Measurements from ENCODE around the gene IGFN1. TPM values are rescaled to one million over a fixed set of nuclear protein-coding genes. Genes with fewer than 3 reads are reported as not detected.
"Not testable (repeated sequence)": the region's sequence is repeated elsewhere in the genome, so short reads cannot be mapped to it uniquely, and the experiment has no call there.

IGFN1 gene
- polyA plus RNA-seq, 1 donor: 3.4 TPM

DNA sequence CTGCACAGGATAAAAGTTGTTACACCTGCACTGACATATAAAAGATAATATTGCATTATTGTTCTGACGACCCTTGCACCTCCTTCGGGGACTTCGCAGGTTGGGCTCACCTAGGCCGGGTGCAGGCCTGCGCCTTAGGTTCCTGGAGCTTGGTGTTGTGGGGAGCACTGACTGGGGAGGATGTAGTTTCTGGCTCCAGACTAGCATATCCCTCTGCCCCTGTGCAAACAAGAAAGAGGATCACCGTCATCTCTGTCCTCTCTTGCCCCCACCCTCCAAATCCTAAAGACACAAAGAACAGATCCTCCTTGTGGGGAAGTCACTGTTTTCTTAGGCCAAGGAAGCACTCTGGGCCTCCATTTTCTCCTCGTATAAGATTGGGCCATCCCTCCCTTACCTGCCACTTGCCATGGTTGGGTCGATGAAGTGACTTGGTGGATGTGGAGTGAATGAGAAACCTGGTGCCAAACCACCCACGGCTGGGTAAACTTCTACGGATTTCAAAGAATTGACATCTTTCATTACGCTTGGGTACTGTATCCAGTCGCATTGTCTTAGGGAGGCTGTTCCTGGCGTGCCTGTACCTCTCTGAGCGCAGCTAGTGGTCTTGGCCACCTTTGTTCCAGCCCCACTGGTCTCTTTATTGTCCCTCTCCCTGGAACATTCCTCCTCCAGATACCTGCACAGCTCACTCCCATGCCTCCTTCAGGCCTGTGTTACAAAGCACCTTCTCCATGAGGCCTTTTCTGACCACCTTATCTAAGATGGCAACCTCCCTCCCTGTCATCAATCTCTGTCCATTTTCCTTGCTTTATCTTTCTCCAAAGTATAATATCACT lies 58.3 kb downstream of the IGFN1 start:
- DNase-seq (ENCODE audit: low read depth): no peak

DNA sequence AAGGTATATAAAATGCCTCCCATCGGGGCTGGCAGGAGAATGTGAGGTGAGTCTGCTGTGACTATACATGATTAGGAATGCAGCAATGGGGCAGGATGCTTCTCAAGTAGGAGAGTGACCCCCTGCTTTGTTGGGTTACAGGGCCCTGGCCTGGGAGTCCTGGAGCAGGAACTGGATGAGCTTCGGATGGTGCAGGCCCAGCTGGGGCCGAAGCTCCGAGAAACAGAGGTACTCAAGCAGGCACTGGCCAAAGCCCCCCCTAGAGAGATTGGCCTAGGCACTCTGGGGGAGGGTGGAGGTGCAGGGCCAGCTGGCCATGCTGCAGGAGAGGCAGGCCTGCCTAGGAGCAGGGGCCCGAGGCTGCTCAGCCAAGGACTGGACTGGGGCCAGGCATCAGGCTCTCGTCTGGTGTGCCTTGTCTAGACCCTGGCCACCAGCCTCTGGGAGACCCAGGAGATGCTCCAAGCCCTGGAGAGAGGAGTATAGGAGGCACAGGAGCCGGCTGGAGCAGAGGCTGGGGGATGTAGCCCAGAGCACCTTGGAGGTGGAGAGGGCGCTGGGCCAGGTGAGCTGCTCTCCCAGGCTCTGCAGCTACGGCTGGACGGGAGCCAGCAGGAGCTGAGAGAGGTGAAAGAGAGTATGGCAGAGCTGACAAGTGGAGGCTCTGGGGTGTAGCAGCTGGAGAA lies 59.8 kb downstream of the IGFN1 start:
- DNase-seq (ENCODE audit: low read depth): no peak

DNA sequence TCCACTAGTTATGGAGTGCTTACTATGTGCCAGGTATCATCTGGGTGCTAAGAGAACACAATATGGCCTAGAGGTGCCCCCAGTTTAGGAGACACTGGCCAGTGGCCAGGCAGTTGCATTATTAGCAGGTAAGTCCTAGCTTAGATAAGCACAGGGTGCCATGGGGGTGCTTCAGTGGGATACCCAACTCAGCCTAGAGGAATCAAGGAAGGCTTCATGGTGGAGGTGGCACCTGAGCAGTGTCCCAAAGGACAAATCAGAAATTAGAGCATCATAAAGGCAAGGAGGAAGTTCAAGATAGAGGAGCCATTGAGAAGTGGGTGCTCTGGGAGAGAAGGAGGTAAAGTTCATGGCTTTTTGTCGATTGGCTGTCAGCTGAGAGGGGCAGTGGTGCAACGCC lies 60.8 kb downstream of the IGFN1 start:
- DNase-seq (ENCODE audit: low read depth): no peak

DNA sequence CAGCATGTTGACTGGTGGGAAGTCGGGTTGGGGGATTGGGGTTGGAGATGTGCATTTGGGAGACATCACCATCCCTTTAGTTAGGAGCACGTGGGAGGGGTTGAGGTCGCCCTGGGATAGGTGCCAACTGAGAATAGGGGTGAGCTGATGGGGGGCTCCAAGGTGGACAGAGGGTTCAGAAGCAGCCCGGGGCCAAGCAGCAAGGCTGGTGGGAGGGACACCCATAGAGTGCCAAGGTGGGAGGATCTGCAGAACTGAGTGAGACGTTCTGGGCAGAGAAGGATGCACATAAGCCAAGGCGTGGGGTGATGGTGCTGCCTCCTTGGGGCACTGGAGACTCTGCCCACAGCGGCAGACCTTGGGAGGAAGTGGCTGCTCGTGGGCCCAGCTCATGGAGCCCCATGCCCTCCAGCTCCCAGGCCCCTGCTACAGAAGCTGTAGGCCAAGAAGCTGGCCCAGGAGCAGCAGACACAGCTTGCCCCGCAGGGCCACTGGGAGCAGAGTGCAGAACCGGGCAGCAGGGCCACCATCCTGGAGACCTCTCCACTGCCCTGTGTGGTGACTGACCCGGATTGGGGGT lies 61.3 kb downstream of the IGFN1 start:
- no peak for DNase-seq (ENCODE audit: low read depth)

DNA sequence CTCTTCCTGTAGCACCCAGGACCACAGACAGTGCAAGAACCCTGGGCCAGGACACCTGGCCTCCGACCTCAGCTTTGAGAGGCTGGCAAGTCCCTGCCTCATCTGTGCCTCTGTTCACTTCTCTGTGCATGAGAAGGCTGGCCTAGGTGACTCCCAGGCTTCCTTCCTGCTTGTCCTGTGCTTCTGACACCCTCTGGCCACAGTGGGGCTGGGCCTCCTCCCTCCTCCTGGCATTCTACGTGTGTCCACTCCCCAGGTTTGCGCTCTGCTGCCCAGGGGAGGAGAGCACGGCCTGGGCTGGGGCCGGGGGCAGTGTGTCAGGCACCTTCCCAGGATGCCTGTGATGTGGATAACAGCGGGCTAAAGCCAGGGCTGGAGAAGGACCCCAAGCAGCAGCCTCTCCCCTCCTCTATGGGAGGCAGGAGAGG lies 62.3 kb downstream of the IGFN1 start:
- no peak for DNase-seq (ENCODE audit: low read depth)

DNA sequence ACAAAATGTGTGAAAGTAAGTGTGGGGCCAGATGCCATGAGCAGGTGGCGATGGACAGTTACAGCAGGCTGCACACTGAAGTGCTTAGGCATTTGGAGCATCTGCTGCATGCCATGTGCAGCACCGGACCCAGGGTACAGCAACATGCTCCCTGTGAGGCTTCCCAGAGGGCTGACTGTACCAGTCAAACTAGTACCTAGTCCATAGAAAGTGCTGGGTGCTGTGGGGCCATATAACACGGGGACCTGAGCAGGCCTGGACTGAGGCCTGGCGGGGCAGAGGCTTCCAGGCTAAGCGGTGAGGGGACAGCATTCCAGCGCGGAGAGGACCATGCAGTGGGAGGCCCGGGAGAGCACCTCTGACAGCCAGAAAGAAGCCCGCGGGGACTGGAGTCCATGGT lies 62.8 kb downstream of the IGFN1 start:
- DNase-seq (ENCODE audit: low read depth): no peak

DNA sequence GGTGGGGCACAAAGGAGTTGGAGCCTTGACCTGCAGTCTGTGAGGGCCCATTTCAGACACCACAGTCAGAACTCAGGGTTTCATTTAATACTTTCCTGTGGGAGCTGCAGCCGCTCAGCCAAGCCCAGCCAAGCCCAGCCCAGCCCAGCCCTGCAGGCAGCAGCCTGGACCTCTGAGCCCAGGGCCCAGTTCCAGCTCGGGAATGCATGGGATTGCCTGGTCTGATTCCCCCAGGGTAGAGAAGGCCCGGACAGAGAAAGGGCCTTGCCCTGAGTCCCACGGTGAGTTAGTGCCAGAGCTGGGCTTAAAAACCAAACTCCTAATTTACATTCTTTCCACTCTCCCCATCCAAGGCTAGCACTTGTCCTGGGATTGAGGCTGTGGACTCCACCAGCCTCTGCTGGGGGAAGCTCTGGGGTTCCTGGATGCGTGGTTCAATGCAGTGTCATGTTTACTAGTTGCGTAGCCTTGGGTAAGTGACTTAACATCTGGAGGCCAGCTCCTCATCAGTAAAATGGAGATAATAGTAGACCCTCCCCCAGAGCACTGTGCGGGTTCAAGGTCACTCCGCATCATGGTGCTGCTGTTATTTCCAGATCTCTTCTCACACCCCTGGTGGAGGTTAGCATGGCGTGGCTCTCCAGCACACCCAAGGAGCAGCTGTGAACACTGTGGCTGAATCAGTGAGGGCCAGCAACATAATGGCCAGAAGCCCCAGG lies 63.4 kb downstream of the IGFN1 start:
- DNase-seq (ENCODE audit: low read depth): no peak

DNA sequence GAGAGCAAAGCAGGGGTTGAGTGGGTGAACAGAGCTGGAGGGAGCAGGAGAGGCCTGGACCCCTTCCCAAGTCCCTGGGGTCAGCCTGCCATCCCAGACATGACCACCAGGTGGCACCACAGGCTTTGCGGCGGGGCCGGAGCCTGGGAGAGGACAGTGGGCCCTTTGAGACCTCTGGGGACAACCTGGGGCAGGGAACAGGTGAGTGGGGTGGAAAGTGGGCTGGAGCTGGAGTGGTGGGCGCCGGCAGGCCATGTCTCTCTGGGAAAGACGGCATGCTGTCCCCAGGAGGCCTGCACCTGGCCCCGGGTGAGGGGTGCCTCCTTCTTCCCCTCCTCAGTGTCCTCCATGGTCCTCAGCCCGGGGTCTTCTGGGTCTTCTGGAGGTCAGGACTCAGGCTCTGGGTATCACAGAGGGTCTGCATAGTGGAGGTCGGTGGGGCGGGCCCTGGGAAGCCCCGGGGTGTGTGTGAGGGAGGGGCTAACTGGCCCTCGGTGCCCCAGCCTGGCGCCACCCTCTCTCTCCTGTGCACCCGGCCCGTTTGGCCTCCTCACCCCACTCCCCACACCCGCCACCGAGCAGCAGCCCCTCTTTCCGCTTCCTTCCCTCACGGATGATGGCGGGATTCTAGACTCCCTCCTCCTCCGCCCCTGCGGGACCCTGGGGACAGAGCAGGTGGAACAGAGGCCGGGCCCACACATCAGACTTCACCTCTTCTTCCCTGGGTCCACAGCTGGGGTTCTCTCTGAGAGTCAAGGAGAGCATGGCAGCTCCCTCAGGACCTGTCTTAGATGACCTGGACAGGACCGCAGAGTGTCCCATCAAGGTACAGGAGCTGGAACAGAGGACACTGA lies 64.2 kb downstream of the IGFN1 start:
- DNase-seq (ENCODE audit: low read depth): no peak

DNA sequence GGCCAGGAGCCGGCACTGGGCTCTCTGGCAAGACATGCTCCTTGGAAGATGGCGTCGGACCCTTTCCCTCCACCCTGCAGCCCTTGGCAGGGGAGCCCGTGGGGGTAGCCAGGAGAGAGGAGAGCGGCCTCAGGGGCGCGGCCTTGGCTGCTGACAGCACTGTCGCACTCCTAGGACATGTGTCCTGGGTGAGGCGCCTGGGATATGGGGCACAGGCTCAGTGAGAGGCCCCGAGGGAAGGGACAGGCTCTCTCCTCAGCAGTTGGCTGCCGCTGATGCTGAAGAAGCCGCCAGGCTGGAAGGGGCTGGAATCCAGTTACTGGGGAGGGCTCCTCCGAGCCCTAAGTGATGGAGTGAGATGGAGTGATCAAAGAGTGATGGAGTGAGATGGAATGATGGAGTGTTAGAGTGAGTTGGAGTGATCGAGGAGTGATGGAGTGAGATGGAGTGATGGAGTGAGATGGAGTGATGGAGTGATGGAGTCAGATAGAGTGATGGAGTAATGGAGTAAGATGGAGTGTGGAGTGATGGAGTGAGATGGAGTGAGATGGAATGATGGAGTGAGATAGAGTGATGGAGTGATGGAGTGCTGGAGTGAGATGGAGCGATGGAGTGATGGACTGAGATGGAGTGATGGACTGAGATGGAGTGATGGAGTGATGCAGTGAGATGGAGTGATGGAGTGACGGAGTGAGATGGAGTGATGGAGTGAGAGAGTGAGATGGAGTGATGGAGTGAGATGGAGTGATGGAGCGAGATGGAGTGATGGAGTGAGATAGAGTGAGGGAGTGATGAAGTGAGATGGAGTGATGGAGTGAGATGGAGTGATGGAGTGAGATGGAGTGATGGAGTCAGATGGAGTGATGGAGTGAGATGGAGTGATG lies 65.1 kb downstream of the IGFN1 start:
- DNase-seq (ENCODE audit: low read depth): no peak

DNA sequence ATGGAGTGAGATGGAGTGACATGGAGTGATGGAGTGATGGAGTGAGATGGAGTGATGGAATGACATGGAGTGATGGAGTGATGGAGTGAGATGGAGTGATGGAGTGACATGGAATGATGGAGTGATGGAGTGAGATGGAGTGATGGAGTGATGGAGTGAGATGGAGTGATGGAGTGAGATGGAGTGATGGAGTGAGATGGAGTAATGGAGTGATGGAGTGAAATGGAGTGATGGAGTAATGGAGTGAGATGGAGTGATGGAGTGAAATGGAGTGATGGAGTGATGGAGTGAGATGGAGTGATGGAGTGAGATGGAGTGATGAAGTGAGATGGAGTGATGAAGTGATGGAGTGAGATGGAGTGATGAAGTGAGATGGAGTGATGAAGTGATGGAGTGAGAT lies 67.5 kb downstream of the IGFN1 start:
- not testable (repeated sequence) for DNase-seq (ENCODE audit: low read depth)

DNA sequence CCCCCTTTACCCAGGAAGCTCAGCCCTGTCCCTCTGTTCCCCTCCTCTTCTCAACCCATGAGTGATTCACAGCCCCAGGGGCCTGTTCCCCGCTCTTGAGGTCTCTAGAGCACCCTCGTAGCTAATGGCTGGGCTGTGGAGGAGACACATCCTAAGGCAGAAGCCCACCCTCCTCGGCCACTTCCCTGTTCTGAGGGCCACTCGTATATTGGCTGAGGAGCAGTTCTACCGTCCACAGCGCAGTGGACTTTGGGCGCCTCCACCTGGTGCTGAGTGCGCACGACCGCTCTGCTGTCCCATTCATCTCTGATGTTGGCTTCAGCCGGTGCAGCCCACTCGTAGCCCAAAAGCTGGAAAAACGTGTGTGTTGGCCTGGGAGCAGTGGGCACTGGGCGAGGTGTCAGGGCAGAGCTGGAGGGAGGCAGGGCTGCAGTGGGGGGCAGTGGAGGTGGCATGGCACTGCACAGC lies 68.2 kb downstream of the IGFN1 start:
- DNase-seq (ENCODE audit: low read depth): no peak

DNA sequence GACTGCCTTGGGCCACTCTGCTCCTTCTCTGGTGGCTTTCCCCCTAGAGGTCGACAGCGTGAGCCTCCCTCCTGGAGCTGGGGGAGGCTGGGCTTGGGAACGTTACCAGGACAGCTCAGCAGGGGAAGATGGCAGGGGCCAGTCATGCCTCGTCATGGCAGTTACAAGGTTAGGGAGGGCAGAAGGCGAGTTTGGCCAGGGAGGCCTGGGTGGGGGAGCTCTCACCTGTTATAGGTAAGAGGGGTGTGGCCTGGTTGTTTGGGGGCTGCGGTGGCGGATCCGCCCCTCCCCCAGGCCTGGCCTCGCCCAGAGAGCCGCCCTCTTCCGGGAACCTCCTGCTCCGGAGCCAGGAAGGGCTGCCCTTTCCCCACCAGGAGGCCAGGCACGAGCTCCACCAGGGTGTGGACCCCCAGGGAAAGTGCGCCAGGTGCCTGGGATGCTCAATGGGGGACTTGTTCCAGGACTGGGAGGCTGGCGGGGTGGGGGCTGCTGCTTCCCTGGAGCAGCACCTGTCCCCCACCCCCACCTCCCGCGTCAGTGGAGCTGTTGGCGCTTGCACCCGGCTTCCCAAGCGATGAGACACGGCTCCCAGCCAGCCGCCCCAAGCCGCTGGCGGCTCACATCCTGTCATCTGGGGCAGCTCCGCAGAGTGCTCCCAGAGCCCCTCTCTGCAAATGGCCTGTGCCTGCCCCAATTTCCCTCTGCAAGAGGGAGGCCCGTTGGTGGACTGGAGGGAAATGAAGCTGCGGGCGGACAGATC lies 69.0 kb downstream of the IGFN1 start:
- DNase-seq (ENCODE audit: low read depth): no peak

DNA sequence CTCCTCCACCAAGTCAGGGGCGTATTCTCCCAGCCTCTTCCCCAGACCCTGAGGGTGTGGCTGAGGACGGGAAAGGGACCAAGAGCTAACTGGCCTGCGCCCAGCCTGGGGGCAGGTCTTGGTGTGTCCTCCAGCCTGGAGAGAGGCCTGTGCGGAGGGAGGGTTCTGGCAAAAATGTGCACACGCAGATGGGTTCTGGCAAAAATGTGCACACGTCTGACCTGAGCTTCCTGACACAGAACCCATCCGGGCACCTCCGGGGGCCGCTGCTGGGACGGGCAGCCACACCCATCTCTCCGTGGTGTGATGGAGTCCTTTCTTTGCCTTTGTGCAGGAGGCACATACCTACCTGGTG lies 69.6 kb downstream of the IGFN1 start:
- no peak for DNase-seq (ENCODE audit: low read depth)

DNA sequence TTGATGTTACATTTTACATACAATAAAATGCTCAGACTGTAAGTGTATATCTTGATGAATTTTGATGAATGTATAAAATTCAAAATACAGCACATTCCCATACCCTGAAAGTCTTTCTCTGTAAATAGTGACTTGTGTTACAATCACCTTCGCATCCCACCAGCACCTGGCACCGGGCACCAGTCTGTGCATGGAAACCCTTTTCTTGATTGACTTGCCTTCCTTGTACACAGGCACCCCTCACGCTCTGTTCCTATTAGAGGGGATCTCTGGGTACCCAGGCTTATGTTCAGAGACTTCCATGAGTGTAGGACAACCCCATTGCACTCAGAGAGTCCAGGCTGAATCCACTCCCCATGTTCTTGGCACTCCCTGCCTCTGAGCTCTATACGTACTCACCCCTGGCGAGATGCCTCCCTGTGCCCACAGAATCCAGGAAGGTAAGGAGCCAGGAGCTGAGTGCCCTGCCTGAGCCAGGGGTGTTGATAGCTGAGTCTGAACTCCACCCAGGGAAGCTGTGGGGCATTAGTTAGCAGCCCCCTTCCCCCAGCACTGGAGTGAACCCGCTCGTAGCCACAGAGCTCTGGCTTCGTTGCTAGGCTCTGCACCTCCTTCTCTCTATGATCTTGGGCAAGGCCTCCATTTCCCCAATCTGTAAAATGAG lies 70.2 kb downstream of the IGFN1 start:
- no peak for DNase-seq (ENCODE audit: low read depth)

DNA sequence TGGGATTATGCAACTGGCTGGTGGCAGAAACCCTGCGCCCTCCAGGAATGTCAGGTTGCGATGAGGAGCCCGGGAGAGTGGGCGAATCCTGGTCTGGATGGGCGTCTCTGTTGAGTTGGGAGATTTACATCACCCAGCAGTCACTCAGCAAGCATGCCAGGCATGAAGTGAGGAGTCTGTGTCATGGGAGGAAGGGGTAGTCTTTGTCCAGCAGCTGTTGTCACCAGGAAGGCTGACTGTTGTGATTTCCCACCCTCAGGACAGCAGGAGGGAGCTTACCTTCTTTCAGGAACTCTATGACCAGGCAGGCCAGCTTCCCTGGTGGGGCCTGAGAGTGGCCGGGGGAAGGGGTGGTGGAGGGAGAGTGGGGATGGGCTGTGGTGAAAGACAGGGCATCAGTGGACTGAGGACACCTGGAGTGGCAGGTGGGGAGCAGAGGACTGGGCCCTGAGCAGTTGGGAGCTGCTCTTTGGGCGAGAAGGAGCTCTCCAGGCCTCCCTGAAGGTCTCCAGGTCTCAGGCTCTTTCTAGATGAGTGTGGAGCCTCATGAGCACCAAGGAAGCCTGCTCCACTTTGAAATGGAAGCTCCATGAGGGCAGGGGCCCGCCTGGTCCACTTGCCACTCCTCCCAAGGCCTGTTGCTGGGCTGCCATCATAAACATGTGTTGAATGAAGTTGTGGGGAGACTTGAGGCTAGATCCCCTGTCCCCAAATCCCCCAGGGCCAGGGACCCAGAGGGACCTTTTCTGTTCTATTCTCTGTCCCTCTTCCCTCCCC lies 71.3 kb downstream of the IGFN1 start:
- DNase-seq (ENCODE audit: low read depth): no peak

DNA sequence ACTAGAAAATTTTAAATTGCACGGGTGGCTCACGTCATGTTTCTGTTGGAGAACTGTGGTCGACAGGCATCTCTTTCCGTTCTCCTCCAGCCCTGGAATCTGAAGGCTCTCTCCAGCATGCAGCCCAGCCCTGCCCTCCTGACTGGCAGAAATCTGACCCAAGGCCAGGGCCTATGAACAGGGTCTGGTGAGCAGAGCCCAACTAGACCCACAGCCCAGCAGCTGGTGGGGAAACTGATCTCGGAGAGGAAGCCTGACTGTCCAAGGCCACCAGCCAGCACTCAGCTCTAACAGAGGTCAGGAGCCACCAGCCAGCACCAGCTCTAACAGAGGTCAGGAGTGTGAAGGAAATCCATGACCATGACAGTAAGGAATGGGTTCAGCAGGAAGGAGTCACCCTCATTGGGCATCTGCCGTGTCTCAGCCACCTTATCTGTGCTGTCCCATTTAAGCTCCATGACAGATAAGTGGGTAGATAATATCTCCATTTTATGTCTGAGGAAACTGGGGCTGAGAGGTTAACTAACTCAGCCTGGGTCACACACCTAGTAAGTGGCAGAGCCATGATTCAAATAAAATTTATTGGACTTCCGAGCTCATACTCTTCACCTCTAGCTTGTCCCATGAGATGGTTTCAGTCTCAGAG lies 72.5 kb downstream of the IGFN1 start:
- DNase-seq (ENCODE audit: low read depth): no peak

DNA sequence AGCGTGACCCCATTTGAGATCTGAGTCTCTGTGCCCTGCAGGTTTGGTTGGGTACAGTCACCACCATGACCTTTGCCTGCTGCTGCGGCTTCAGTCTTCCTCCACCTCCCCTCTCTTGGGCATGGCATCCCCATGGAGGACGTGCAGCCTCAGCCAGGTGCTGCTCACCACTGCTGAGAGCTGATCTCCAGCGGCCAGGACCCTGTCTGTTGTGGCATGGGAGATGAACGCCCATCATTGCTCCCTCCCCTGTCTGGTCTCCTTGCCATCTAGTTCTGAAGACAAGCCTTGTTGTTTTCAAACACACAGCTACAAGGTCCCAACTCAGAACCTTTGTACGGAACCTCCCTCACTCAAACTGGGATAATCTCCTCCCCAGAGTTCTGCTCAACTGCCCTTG lies 73.4 kb downstream of the IGFN1 start:
- DNase-seq (ENCODE audit: low read depth): no peak

DNA sequence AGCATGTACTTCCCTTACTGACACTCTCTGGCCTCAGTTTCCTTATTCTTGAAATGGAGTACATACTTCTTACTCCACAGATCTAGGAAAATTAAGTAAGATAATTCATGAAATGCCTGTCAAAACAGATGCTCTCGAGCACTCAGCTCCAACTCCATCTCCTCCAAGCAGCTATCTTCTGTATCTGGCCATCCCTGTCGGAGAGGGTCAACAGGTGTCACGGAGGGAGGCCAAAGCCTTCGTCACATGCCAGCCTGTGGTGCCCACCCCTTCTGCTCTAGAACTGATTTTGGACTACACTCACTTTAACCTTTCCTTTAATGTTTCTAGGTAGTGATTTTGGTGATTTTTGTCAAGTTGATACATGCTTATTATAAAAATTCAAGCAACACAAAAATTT lies 73.9 kb downstream of the IGFN1 start:
- DNase-seq (ENCODE audit: low read depth): no peak

Measured in forelimb muscle (tissue), 1 donor.